Ectodermal cell (in vitro differentiated cells): Measurements from ENCODE around the gene ESR1.

ENCODE experiments used
- H3K27ac ChIP-seq: 2 replicates; pipeline ENCODE4 v1.7.0; 2013; ENCODE audit warnings: mild to moderate bottlenecking, low read depth, low read length; ENCODE audit not compliant: insufficient read depth, poor library complexity, severe bottlenecking
- H3K27me3 ChIP-seq: 2 replicates; pipeline ENCODE4 v1.7.0; 2013; ENCODE audit warnings: mild to moderate bottlenecking, low read length; ENCODE audit not compliant: insufficient read depth, control insufficient read depth, poor library complexity, severe bottlenecking
- H3K36me3 ChIP-seq: one replicate; pipeline ENCODE4 v1.7.0; 2013; ENCODE audit warnings: low read length; ENCODE audit not compliant: control insufficient read depth, insufficient read depth
- H3K4me1 ChIP-seq: one replicate; pipeline ENCODE4 v1.7.0; 2013; ENCODE audit warnings: low read length; ENCODE audit not compliant: control insufficient read depth, insufficient read depth
- H3K4me3 ChIP-seq: 2 replicates; pipeline ENCODE4 v1.7.0; 2013; ENCODE audit warnings: low read depth, low read length, control low read depth; ENCODE audit not compliant: insufficient read depth
- H3K9me3 ChIP-seq: 2 replicates; pipeline ENCODE4 v1.7.0; 2013; ENCODE audit warnings: mild to moderate bottlenecking, low read length, moderate library complexity; ENCODE audit not compliant: control insufficient read depth
- WGBS, 2 experiments: methylation state at CpG; one replicate each; pipeline ENCODE4 v1.1.7; 2013; ENCODE audit warnings: missing lambda C conversion rate in 2 of 2; 5-methylcytosine and 5-hydroxymethylcytosine counted together

Gene ESR1

GRCh38 chr6:152119831-152120230 is 312.3 kb downstream of the ESR1 start:
- 81 to 83% methylated on average over 7 of the region's 7 CpGs for WGBS, 2 experiments
- H3K27ac ChIP-seq, result no peak overlapping the region
- H3K4me1 ChIP-seq, result no peaks in the 10 kb centered on the region
- no peak overlapping the region for H3K4me3 ChIP-seq
- H3K9me3 ChIP-seq, result no peaks in the 10 kb centered on the region
- H3K36me3 ChIP-seq, result no peaks in the 10 kb centered on the region
- H3K27me3 ChIP-seq, result no peaks in the 10 kb centered on the region

- 93 to 96% methylated on average over 3 of the region's 3 CpGs for WGBS, 2 experiments
- Histone ChIP-seq H3K4me1 (no peaks in the 10 kb centered on the region), H3K27ac (no peak overlapping the region), H3K4me3 (no peak overlapping the region), H3K9me3 (no peaks in the 10 kb centered on the region), H3K27me3 (no peaks in the 10 kb centered on the region), H3K36me3 (no peaks in the 10 kb centered on the region)
These were observed 314.4 kb downstream of the ESR1 start for GRCh38 chr6:152121910-152122309.

- H3K4me1 ChIP-seq, result no peaks in the 10 kb centered on the region
- H3K9me3 ChIP-seq, result no peaks in the 10 kb centered on the region
- no peaks in the 10 kb centered on the region for H3K27me3 ChIP-seq
- no peaks in the 10 kb centered on the region for H3K36me3 ChIP-seq
- no peak overlapping the region for H3K27ac ChIP-seq
- WGBS, 2 experiments, result 91 to 94% methylated on average over 12 of the region's 12 CpGs
- no peak overlapping the region for H3K4me3 ChIP-seq
These were observed 315.0 kb downstream of the ESR1 start for GRCh38 chr6:152122434-152122833.

GRCh38 chr6:152123076-152123475 is 315.6 kb downstream of the ESR1 start:
- no peaks in the 10 kb centered on the region for H3K27me3 ChIP-seq
- no peak overlapping the region for H3K27ac ChIP-seq
- H3K4me3 ChIP-seq, result no peak overlapping the region
- H3K36me3 ChIP-seq, result no peaks in the 10 kb centered on the region
- H3K4me1 ChIP-seq, result no peaks in the 10 kb centered on the region
- no peaks in the 10 kb centered on the region for H3K9me3 ChIP-seq
- WGBS, 2 experiments, result 92 to 98% methylated on average over 3 of the region's 3 CpGs

- Histone ChIP-seq H3K4me3 (no peak overlapping the region), H3K9me3 (no peaks in the 10 kb centered on the region), H3K27me3 (no peaks in the 10 kb centered on the region), H3K4me1 (no peaks in the 10 kb centered on the region), H3K36me3 (no peaks in the 10 kb centered on the region), H3K27ac (no peak overlapping the region)
- 84 to 96% methylated on average over 3 of the region's 3 CpGs for WGBS, 2 experiments
These were observed 317.1 kb downstream of the ESR1 start for GRCh38 chr6:152124429-152125074.

- Histone ChIP-seq H3K27me3 (no peaks in the 10 kb centered on the region), H3K9me3 (no peaks in the 10 kb centered on the region), H3K4me1 (no peaks in the 10 kb centered on the region), H3K4me3 (no peak overlapping the region), H3K27ac (no peak overlapping the region), H3K36me3 (no peaks in the 10 kb centered on the region)
- WGBS, 2 experiments, result 91 to 94% methylated on average over 8 of the region's 8 CpGs
These were observed 320.1 kb downstream of the ESR1 start for GRCh38 chr6:152127432-152128165.

- Histone ChIP-seq H3K27ac (no peak overlapping the region), H3K4me1 (no peaks in the 10 kb centered on the region), H3K4me3 (no peak overlapping the region), H3K36me3 (no peaks in the 10 kb centered on the region), H3K27me3 (no peaks in the 10 kb centered on the region), H3K9me3 (no peaks in the 10 kb centered on the region)
- 84 to 86% methylated on average over 8 to 9 of the region's 9 CpGs for WGBS, 2 experiments
These were observed 322.2 kb downstream of the ESR1 start for GRCh38 chr6:152129691-152130151.

- Histone ChIP-seq H3K36me3 (no peaks in the 10 kb centered on the region), H3K4me1 (no peaks in the 10 kb centered on the region), H3K27ac (no peak overlapping the region), H3K27me3 (no peaks in the 10 kb centered on the region), H3K9me3 (no peaks in the 10 kb centered on the region), H3K4me3 (no peak overlapping the region)
- 92 to 94% methylated on average over 1 to 2 of the region's 2 CpGs for WGBS, 2 experiments
These were observed 323.0 kb downstream of the ESR1 start for GRCh38 chr6:152130441-152130840.

- Histone ChIP-seq H3K9me3 (no peaks in the 10 kb centered on the region), H3K27ac (no peak overlapping the region), H3K4me1 (no peaks in the 10 kb centered on the region), H3K27me3 (no peaks in the 10 kb centered on the region), H3K4me3 (no peak overlapping the region), H3K36me3 (no peaks in the 10 kb centered on the region)
- 93 to 94% methylated on average over 8 of the region's 8 CpGs for WGBS, 2 experiments
These were observed 328.4 kb downstream of the ESR1 start for GRCh38 chr6:152135755-152136448.

- Histone ChIP-seq H3K36me3 (no peaks in the 10 kb centered on the region), H3K4me3 (no peak overlapping the region), H3K9me3 (no peaks in the 10 kb centered on the region), H3K27ac (no peak overlapping the region), H3K4me1 (no peaks in the 10 kb centered on the region), H3K27me3 (no peaks in the 10 kb centered on the region)
- WGBS, 2 experiments, result 90 to 95% methylated on average over 7 to 8 of the region's 8 CpGs
These were observed 329.0 kb downstream of the ESR1 start for GRCh38 chr6:152136449-152136825.
